ENCODE results near the gene NLRC3. TPM values are rescaled to one million over a fixed set of nuclear protein-coding genes. Genes with fewer than 3 reads are reported as not detected.

Gene NLRC3
- total RNA-seq, 1 experiment from 2014 or later: 0.15 TPM

GRCh38 chr16:3520841-3521240 lies 56.4 kb downstream of the NLRC3 start:
- BruUV-seq (replicated peaks): no TSS peak
- intact Hi-C loops (cut with micrococcal nuclease): no loop called here
- POLR2A ChIA-PET: no interaction called here
- Histone ChIP-seq H3K4me2 (ENCODE audit: low read length) (no peak overlapping the region), H3K9ac (ENCODE audit: low read length) (no peak overlapping the region), H3K4me3 (replicated peaks in 1 of 2; ENCODE audit: low read depth in 1 of 2, low read length in 2 of 2) (no peak overlapping the region), H4K20me1 (ENCODE audit: insufficient read depth) (no peaks in the 10 kb centered on the region), H3K27me3 (ENCODE audit: insufficient read depth, low read length) (no peaks in the 10 kb centered on the region), H2AFZ (ENCODE audit: low read depth, low read length, poor library complexity, severe bottlenecking) (no peak overlapping the region), H3K4me1 (ENCODE audit: control insufficient read depth in 1 of 2, insufficient read depth in 2 of 2, low read length in 2 of 2) (no peaks in the 10 kb centered on the region), H3K9me2 (ENCODE audit: insufficient read depth) (no peaks in the 10 kb centered on the region), H3K36me3 (ENCODE audit: control insufficient read depth in 1 of 2, insufficient read depth in 2 of 2, low read length in 2 of 2) (peaks cover 13 to 39% of the 10 kb centered on the region in 2 experiments), H3K79me2 (ENCODE audit: insufficient read depth, low read length) (no peaks in the 10 kb centered on the region), H3K27ac (ENCODE audit: low read depth, low read length) (no peak overlapping the region), H3K9me3 (ENCODE audit: control insufficient read depth in 1 of 2, insufficient read depth in 1 of 2, low read depth in 1 of 2, low read length in 2 of 2) (no peaks in the 10 kb centered on the region)
- DNase-seq (ENCODE audit: low read depth, low spot score): no peak
- RAD21 ChIA-PET (ENCODE audit: low non-redundant PET in 1 of 2, low total read pairs in 2 of 2, uncharacterized antibody in 2 of 2, unreplicated experiment in 2 of 2): no interaction called here
- CTCF ChIA-PET: interaction anchor here (0.7 kb wide), 1 partner anchor 30 kb away, joined by 4 read pairs; no protein-coding TSS in a partner anchor
- ATAC-seq: no peak
- TF ChIP-seq ATF3 (IDR thresholded peaks at IDR 0.05) (no peak), JUND (IDR thresholded peaks at IDR 0.05) (no peak), YY1 (IDR thresholded peaks at IDR 0.05; ENCODE audit: extremely low read depth, insufficient replicate concordance, low read depth, low read length) (no peak), EZH2phosphoT487 (IDR thresholded peaks at IDR 0.05; ENCODE audit: borderline replicate concordance) (no peak), SP1 (IDR thresholded peaks at IDR 0.05; ENCODE audit: low read depth) (no peak), CBX3 (IDR thresholded peaks at IDR 0.05; ENCODE audit: low read depth) (no peak), SRF (IDR thresholded peaks at IDR 0.05; ENCODE audit: low read depth) (no peak), EGR1 (IDR thresholded peaks at IDR 0.05; ENCODE audit: low read depth) (no peak), POLR2A (IDR thresholded peaks at IDR 0.05; ENCODE audit: borderline replicate concordance, extremely low read depth, insufficient read depth, insufficient read length) (no peak), POLR2AphosphoS5 (IDR thresholded peaks at IDR 0.05; ENCODE audit: low read depth, low read length) (no peak), ZNF274 (IDR thresholded peaks at IDR 0.05; ENCODE audit: low read depth, low read length) (no peak), CEBPB (IDR thresholded peaks at IDR 0.05; ENCODE audit: low read depth) (no peak), SIN3A (IDR thresholded peaks at IDR 0.05; ENCODE audit: low read depth) (no peak), TCF7L2 (IDR thresholded peaks at IDR 0.05; ENCODE audit: borderline replicate concordance, extremely low read depth, insufficient read depth, insufficient read length) (no peak), RAD21 (IDR thresholded peaks at IDR 0.05; ENCODE audit: low read depth) (no peak), FOSL1 (IDR thresholded peaks at IDR 0.05; ENCODE audit: low read depth) (no peak), ZFX (IDR thresholded peaks at IDR 0.05) (no peak)
- TF ChIP-seq, protein P1, sequence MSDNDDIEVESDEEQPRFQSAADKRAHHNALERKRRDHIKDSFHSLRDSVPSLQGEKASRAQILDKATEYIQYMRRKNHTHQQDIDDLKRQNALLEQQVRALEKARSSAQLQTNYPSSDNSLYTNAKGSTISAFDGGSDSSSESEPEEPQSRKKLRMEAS (IDR thresholded peaks at IDR 0.05): no peak
